DOHH2 (cell line): Measurements from ENCODE around the gene AGT.

Experiments used
- CTCF ChIP-seq: fragments of 200-600 bp; sonication (generic); IDR thresholded peaks from one replicate; pipeline ENCODE4 v1.5.1; 2014; ENCODE audit warnings: antibody characterized with exemption, mild to moderate bottlenecking, low read depth, low read length; ENCODE audit not compliant: poor library complexity, severe bottlenecking
- EZH2phosphoT487 ChIP-seq: fragments of 200-600 bp; sonication (generic); IDR thresholded peaks from 2 replicates; pipeline ENCODE4 v1.6.1; 2017; ENCODE audit warnings: borderline replicate concordance, mild to moderate bottlenecking, antibody characterized with exemption, low read length, moderate library complexity, mixed read lengths

GRCh38 chr1:230715510-230715909 is 1.6 kb upstream of the AGT start:
- TF ChIP-seq CTCF = no peak
- no peak for TF ChIP-seq EZH2phosphoT487
